ENCODE measurements around the gene SIK1.

GRCh38 chr21:43374228-43374885 lies 52.6 kb downstream of the SIK1 start:
- no peak for TF ChIP-seq EP300 (IDR thresholded peaks at IDR 0.05)
- TF ChIP-seq CTCF (IDR thresholded peaks at IDR 0.05) = no peak

All from upper lobe of left lung (tissue), 4 donors.